Hepatocyte (in vitro differentiated cells): Measurements from ENCODE around the gene EBNA1BP2. TPM values are rescaled to one million over a fixed set of nuclear protein-coding genes. Genes with fewer than 3 reads are reported as not detected.

Experiments used
- DNase-seq: peaks from one replicate; pipeline ENCODE4 v3.0.0-alpha.2; 2016; ENCODE audit warnings: low spot score
- H2AFZ ChIP-seq: fragments of 200-600 bp; sonication (generic); 2 replicates; pipeline ENCODE4 v1.6.0; 2016; ENCODE audit warnings: antibody characterized with exemption, mild to moderate bottlenecking
- H3K27ac ChIP-seq: fragments of 200-600 bp; sonication (generic); 2 replicates; pipeline ENCODE4 v1.5.1; 2016; ENCODE audit warnings: mild to moderate bottlenecking
- H3K27me3 ChIP-seq: fragments of 200-600 bp; sonication (generic); 2 replicates; pipeline ENCODE4 v1.6.1; 2016
- H3K36me3 ChIP-seq: fragments of 200-600 bp; sonication (generic); replicated peaks from 2 replicates; pipeline ENCODE4 v1.5.1; 2016; ENCODE audit warnings: low read depth; ENCODE audit not compliant: insufficient read depth
- H3K4me1 ChIP-seq: fragments of 200-600 bp; sonication (generic); 2 replicates; pipeline ENCODE4 v1.5.1; 2016; ENCODE audit warnings: mild to moderate bottlenecking, moderate library complexity; ENCODE audit not compliant: insufficient read depth
- H3K4me2 ChIP-seq: fragments of 200-600 bp; sonication (generic); 2 replicates; pipeline ENCODE4 v1.6.0; 2016
- H3K4me3 ChIP-seq: fragments of 200-600 bp; sonication (generic); 2 replicates; pipeline ENCODE4 v1.5.1; 2016; ENCODE audit warnings: mild to moderate bottlenecking
- H3K79me2 ChIP-seq: fragments of 200-600 bp; sonication (generic); 2 replicates; pipeline ENCODE4 v1.6.0; 2017; ENCODE audit warnings: mild to moderate bottlenecking
- H3K9me2 ChIP-seq: fragments of 200-600 bp; sonication (generic); replicated peaks from 2 replicates; pipeline ENCODE4 v1.6.0; 2017; ENCODE audit warnings: mild to moderate bottlenecking; ENCODE audit not compliant: insufficient read depth
- H3K9me3 ChIP-seq: fragments of 200-600 bp; sonication (generic); 2 replicates; pipeline ENCODE4 v1.5.1; 2016; ENCODE audit warnings: low read depth, mild to moderate bottlenecking
- H4K20me1 ChIP-seq: fragments of 200-600 bp; sonication (generic); 2 replicates; pipeline ENCODE4 v1.6.0; 2016; ENCODE audit warnings: mild to moderate bottlenecking; ENCODE audit not compliant: insufficient read depth, poor library complexity, severe bottlenecking
- CTCF ChIP-seq: fragments of 200-600 bp; sonication (generic); IDR thresholded peaks from 2 replicates; pipeline ENCODE4 v1.5.1; 2016; ENCODE audit warnings: antibody characterized with exemption, mild to moderate bottlenecking; ENCODE audit not compliant: poor library complexity
- EZH2 ChIP-seq: fragments of 200-600 bp; sonication (generic); IDR thresholded peaks from 2 replicates; pipeline ENCODE4 v1.6.1; 2016; ENCODE audit warnings: antibody characterized with exemption, mild to moderate bottlenecking, borderline replicate concordance
- EZH2phosphoT487 ChIP-seq: fragments of 200-600 bp; sonication (generic); IDR thresholded peaks from one replicate; pipeline ENCODE4 v1.6.1; 2018; ENCODE audit warnings: antibody characterized with exemption, mild to moderate bottlenecking, low read depth, moderate library complexity; ENCODE audit not compliant: unreplicated experiment, severe bottlenecking
- WGBS: methylation state at CpG from one replicate; pipeline ENCODE4 v1.1.6; 2016; ENCODE audit warnings: low lambda C conversion rate; ENCODE audit errors: missing lambda C conversion rate; 5-methylcytosine and 5-hydroxymethylcytosine counted together
- polyA plus RNA-seq: library from polyadenylated mRNA; unstranded; fragments of >200 nt; fragmentation: Nextera tagmentation; extraction: Ambion mirVana; gene quantifications from 2 replicates; pipeline ENCODE4 v1.2.1, GENCODE V29; 2016
- total RNA-seq: library from RNA; depleted of rRNA; stranded (reverse); fragments of >200 nt; gene quantifications from 2 replicates; pipeline ENCODE4 v1.2.3, GENCODE V29; 2014

Gene EBNA1BP2
- total and polyA plus RNA-seq, 2 experiments from 2014 or later, result 65.1 to 73.7 TPM

- DNase-seq, result no peak
- TF ChIP-seq EZH2phosphoT487, result no peak
- TF ChIP-seq EZH2, result no peak
- no peak for TF ChIP-seq CTCF
Observed at GRCh38 chr1:43194509-43194908, 22.4 kb upstream of the EBNA1BP2 start.

DNA sequence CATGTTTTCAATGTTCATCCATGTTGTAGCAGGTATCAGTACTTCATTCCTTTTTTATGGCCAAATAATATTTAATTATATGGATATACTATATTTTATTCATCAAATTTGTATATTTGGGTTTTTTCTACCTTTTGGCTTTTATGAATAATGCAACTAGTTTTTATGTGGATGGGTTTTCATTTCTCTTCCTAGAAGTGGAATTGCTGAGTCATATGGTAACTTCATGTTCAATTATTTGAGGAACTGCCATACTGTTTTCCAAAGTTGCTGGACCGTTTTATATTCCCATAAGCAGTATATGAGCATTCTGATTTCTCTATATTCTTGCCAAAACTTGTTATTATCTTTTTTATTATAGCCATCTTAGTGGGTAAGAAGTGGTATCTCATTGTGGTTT is 16.0 kb upstream of the EBNA1BP2 start:
- no peaks in the 10 kb centered on the region for H3K27me3 ChIP-seq
- no peak overlapping the region for H3K4me2 ChIP-seq
- no peak overlapping the region for H3K4me3 ChIP-seq
- H3K36me3 ChIP-seq, result no peaks in the 10 kb centered on the region
- no peaks in the 10 kb centered on the region for H4K20me1 ChIP-seq
- H3K9me2 ChIP-seq, result no peaks in the 10 kb centered on the region
- WGBS, result 97% methylated on average over 1 of the region's 1 CpG
- H2AFZ ChIP-seq, result no peak overlapping the region
- TF ChIP-seq EZH2phosphoT487 (no peak), CTCF (no peak), EZH2 (no peak)
- H3K79me2 ChIP-seq, result no peaks in the 10 kb centered on the region
- H3K27ac ChIP-seq, result no peak overlapping the region
- no peaks in the 10 kb centered on the region for H3K9me3 ChIP-seq
- no peaks in the 10 kb centered on the region for H3K4me1 ChIP-seq
- DNase-seq, result no peak

More at GRCh38 chr1:43194509-43194908, 22.4 kb upstream of the EBNA1BP2 start:
- H2AFZ ChIP-seq, result no peak overlapping the region
- H3K79me2 ChIP-seq, result no peaks in the 10 kb centered on the region
- no peaks in the 10 kb centered on the region for H3K4me1 ChIP-seq
- no peak overlapping the region for H3K4me3 ChIP-seq
- no peaks in the 10 kb centered on the region for H3K36me3 ChIP-seq
- no peak overlapping the region for H3K27ac ChIP-seq
- H3K4me2 ChIP-seq, result no peak overlapping the region
- H3K9me2 ChIP-seq, result no peaks in the 10 kb centered on the region
- H4K20me1 ChIP-seq, result no peaks in the 10 kb centered on the region
- H3K27me3 ChIP-seq, result no peaks in the 10 kb centered on the region
- H3K9me3 ChIP-seq, result no peaks in the 10 kb centered on the region

DNA sequence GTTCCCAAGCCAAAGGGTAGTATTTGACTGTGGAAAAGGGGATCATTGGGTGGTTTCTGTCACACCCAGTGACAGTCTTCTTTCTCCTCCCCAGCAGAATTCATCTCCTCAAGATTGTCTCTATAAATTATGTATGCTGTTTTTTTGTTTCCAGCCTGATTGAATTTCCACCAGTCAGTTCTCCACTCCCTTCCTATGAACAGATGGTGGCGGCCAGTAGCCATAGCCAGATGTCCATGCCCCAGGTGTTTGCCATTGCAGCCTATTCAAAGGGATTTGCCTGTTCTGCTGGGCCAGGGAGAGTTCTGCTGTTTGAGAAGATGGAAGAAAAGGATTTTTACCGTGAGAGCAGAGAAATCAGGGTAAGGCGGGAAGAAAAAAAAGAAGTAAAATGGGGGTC is 12.9 kb upstream of the EBNA1BP2 start:
- 92% methylated on average over 3 of the region's 3 CpGs for WGBS
- H3K27ac ChIP-seq, result no peak overlapping the region
- H3K79me2 ChIP-seq, result no peaks in the 10 kb centered on the region
- DNase-seq, result no peak
- H3K4me3 ChIP-seq, result no peak overlapping the region
- H3K4me1 ChIP-seq, result no peaks in the 10 kb centered on the region
- H3K9me2 ChIP-seq, result no peaks in the 10 kb centered on the region
- H4K20me1 ChIP-seq, result no peaks in the 10 kb centered on the region
- H3K36me3 ChIP-seq, result no peaks in the 10 kb centered on the region
- no peak overlapping the region for H3K4me2 ChIP-seq
- H3K27me3 ChIP-seq, result no peaks in the 10 kb centered on the region
- H2AFZ ChIP-seq, result no peak overlapping the region
- TF ChIP-seq CTCF (no peak), EZH2 (no peak), EZH2phosphoT487 (no peak)
- no peaks in the 10 kb centered on the region for H3K9me3 ChIP-seq

GRCh38 chr1:43184388-43184787 is 12.3 kb upstream of the EBNA1BP2 start:
- Histone ChIP-seq H3K27ac (no peak overlapping the region), H3K79me2 (no peaks in the 10 kb centered on the region), H3K36me3 (no peaks in the 10 kb centered on the region), H3K4me1 (no peaks in the 10 kb centered on the region), H4K20me1 (no peaks in the 10 kb centered on the region), H3K4me3 (no peak overlapping the region), H2AFZ (no peak overlapping the region), H3K4me2 (no peak overlapping the region), H3K27me3 (no peaks in the 10 kb centered on the region), H3K9me2 (no peaks in the 10 kb centered on the region), H3K9me3 (no peaks in the 10 kb centered on the region)
- WGBS, result 93% methylated on average over 3 of the region's 3 CpGs
- no peak for DNase-seq
- TF ChIP-seq EZH2phosphoT487 (no peak), EZH2 (no peak)
